GM12872 (cell line): ENCODE results near the gene TAF11L10.
"Not testable (repeated sequence)": the region's sequence is repeated elsewhere in the genome, so short reads cannot be mapped to it uniquely, and the experiment has no call there.

Experiments used
- CTCF ChIP-seq: IDR thresholded peaks from 3 replicates; pipeline ENCODE4 v1.5.1; 2011; ENCODE audit warnings: low read depth, mild to moderate bottlenecking, low read length, moderate library complexity; ENCODE audit not compliant: insufficient read depth

TAF11L10 gene

DNA sequence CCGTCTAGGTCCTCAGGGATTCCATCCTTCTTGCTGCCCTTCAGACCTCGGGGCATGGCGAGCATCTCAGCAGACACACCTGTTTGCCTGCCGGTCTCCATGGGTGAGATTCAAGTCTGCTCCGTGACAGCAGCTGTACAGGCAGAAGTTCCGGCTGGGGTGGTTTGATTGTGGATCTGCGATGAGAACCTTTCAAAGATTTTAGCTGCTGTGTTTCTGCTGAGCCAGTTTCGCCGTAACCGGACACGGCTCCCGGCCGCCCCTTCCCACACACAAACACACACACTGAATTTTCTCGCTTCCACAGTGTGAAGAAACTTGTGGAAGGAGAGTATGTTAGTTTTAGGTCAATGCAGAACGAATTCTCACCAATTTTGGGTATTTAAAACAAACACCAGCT is at the start of gene TAF11L10:
Gene TAF11L10 (minus strand): TSS at position 101 of the 400 bp plus-strand sequence.
- not testable (repeated sequence) for TF ChIP-seq CTCF

GRCh38 chr5:17634160-17634559 is 36.5 kb upstream of the TAF11L10 start, which contains the start of gene TAF11L14:
Gene TAF11L14 (plus strand): TSS chr5:17634460.
- no peak for TF ChIP-seq CTCF

DNA sequence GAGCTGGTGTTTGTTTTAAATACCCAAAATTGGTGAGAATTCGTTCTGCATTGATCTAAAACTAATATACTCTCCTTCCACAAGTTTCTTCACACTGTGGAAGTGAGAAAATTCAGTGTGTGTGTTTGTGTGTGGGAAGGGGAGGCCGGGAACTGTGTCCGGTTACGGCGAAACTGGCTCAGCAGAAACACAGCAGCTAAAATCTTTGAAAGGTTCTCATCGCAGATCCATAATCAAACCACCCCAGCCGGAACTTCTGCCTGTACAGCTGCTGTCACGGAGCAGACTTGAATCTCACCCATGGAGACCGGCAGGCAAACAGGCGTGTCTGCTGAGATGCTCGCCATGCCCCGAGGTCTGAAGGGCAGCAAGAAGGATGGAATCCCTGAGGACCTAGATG is 34.2 kb upstream of the TAF11L10 start, which contains the start of gene TAF11L13:
Gene TAF11L13 (plus strand): TSS at position 301 of the 400 bp plus-strand sequence.
- not testable (repeated sequence) for TF ChIP-seq CTCF

- TF ChIP-seq CTCF, result no peak
Observed at GRCh38 chr5:17625686-17626085, 28.1 kb upstream of the TAF11L10 start.

GRCh38 chr5:17620627-17621026 is 23.0 kb upstream of the TAF11L10 start:
- 0 out of 3 replicates have a peak, but pooled peaks have one; percentile 25 for TF ChIP-seq CTCF

DNA sequence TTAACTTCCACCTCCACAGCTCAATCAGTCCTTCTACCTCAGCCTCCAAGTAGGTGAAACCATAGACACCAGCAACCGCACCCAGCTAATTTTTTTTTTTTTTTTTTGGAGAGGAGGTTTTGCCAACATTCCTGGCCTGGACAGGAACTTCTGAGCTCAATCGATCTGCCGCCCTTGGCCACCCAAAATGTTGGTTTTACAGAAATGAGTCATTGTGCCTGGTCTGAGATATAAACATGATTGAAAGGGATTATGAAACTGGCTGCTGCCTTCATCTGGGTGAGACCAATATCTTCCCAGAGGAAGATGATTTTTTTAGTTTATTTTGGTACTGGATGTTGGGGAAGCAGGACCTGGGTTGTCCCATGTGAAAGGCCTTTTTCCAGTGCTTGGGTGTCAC is 21.7 kb upstream of the TAF11L10 start:
- no peak for TF ChIP-seq CTCF

GRCh38 chr5:17614872-17615605 is 17.4 kb upstream of the TAF11L10 start:
- TF ChIP-seq CTCF, result no peak
